A549 (cell line): ENCODE measurements around the gene FNBP1L.

ENCODE experiments used
- CTCF ChIP-seq: fragments of >200 bp; sonication (Bioruptor Twin); formaldehyde crosslinking; IDR thresholded peaks from 3 replicates; pipeline ENCODE4 v1.5.1; 2016
- EP300 ChIP-seq, 2 experiments: fragments of >200 bp; sonication (Bioruptor Twin); formaldehyde crosslinking; IDR thresholded peaks; 2 replicates in 1 of 2; 3 replicates in 1 of 2; pipeline ENCODE4 v1.6.1; 2016 to 2017
- NPAS2 ChIP-seq: fragments of 250-450 bp; sonication (Bioruptor Pico); IDR thresholded peaks from 2 replicates; pipeline ENCODE4 v1.8.0; 2022; ENCODE audit warnings: mild to moderate bottlenecking, moderate library complexity, borderline replicate concordance
- POLR2A ChIP-seq: IDR thresholded peaks from 2 replicates; pipeline ENCODE4 v1.6.1; 2012; ENCODE audit warnings: mild to moderate bottlenecking, low read length
- RCOR1 ChIP-seq: fragments of 150-350 bp; IDR thresholded peaks from 2 replicates; pipeline ENCODE4 v1.6.1; 2014; ENCODE audit warnings: antibody characterized with exemption, low read length, low read depth

DNA sequence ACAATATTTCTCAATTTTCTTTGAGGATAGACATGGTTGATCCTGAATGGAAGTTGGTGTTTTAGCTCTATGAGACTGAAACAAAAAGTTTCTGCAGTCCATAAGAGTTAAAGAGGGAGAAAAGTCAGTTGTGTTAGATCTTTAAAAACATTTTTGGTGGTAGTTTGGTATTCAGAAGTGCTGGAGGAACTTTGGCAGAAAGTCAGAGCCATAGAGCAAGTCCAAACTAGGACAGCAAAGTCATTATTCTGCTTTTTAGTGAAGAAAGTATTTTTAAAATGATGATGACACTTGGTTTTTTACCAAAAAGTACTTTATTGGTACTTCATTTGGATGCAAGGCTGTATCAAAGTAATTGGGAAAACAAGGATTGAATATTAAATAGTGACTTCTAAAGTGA, 41.8 kb downstream of the FNBP1L start:
- TF ChIP-seq CTCF (no peak), NPAS2 (CRISPR knock-in tag) (no peak), EP300 (IDR thresholded peaks at IDR 0.05) (no peak), RCOR1 (no peak), POLR2A (no peak)
